Measurements from ENCODE around the gene KRT7. TPM values are rescaled to one million over a fixed set of nuclear protein-coding genes. Genes with fewer than 3 reads are reported as not detected.
"Not testable (repeated sequence)": the region's sequence is repeated elsewhere in the genome, so short reads cannot be mapped to it uniquely, and the experiment has no call there.

KRT7 gene
- total RNA-seq, 1 experiment from 2014 or later = 0.40 TPM

DNA sequence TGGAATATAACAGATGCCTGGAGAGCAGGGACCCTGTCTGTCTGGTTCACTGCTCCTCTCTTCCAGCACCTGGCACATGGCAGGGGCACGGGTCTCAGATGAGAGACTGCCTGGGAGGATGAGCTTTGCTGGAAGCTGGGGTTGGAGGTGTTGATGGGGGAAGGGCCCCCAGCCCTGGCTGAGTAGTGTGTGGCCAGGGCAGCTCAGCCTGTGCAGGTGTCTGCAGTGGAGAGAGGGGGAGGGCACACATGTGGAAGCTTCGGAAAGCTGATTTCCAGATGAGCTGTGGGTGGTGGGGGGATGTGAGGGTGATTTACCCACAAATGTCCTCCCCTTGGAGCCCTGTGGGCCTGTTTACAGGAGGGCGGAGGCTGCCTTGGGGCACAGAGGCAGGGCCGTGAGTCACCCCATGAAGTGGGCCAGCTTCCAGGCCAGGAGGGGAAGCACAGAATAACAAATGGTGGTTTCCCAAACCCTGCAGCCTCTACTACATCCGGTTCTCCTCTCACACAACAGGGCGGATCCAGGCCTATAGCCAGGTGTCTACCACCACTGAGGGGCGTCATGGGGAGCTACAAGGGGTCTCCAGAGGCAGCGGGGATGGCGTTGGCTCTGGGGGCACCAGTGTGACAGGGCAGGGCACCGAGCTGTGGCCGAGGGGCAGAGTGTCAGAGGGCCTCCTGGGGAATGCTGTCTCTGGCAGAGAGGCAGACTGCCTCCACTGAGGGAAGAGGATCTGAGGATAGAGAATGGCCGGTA lies 11.0 kb downstream of the KRT7 start:
- DNase-seq (ENCODE audit: low read depth) = peak; percentile 88

DNA sequence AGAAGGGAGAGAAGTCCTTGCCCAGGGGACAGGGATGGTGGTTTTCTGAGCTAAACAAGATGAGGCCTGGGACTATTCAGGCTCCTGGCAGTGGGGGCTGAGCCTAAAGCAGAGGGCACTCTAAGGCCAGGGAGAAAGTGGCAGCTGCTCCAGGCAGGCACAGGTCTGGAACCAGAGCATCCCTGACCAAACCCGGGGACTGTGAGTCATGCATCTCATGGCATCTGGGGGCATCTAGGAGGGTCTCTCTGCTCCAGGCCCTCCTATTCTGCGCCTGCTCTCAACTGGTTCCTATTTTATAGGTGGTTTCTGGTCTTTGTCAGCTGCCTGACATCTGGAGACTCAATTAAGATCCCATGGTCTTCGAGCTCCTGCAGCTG lies 11.6 kb downstream of the KRT7 start:
- DNase-seq (ENCODE audit: low read depth) = peak; percentile 64

GRCh38 chr12:52245259-52245961 lies 12.4 kb downstream of the KRT7 start:
- no peak for DNase-seq (ENCODE audit: low read depth)

DNA sequence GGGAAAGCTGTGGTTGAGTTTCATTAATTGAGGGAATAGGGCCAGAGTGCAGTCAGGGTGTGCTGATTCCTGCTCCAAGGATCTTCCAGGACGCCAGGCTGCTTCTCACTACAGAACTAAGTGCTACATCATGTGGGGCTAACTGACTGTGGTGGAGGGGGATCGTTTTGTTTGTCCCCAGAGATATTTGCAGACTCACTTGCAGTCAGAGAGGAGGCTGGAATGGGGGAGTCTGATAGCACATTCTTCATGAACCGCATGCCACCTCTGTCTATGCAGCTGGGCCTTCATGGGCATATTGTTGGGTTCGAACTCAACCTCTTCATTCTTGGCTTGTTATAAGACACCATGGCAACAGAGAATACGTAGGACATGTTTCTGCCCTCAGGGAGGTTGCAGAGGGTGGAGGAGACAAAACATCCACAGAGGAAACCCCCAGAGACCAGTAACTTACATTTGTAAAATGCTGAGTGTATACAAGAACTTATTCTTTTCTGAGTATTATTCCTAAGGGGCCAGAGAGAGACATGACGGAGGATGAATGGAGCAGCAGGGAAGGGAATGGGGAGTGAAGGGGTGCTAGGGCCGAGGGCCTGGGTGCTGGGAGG lies 13.0 kb downstream of the KRT7 start:
- DNase-seq (ENCODE audit: low read depth) = no peak

DNA sequence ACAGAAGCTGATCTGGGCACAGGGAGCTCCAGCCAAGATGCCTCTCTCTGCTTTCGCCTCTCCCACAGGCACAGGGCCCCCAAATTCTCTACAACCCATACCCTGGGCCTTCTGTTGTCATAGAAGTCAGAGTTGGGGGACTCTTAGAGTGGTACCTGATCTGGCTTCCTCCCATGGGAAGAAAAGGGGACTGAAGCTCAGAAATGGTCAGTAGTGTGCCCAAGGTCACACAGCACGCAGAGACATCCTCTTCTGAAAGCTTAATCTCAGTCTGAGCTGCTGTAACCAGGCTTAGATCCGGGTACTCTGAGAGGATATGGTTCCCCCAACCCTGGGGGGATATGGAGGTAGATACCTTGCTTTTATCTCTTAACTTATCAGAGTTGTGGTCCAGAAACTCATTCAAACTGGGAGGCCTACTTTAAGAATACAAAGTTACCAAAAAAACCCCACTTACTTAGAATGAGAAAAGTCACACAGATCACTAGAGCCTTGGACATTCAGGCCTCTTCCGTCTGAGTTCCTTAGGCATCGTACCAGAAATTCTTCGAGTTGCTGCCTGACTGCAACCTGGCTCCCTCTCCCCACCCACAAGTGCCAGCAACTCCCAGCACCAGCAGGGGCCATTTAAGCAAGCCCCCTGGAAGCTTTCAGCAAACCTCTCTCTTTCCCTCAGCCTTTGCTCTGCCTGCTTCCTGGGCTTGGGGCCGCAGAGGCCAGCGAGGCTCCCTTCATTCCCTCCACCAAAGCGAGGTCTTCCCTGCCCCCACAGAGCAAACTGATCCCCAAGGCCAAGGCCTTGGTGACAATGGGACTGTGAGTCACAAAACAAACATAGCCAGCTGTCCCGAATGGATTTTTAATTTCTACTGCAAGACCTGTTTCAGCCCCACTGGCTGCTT lies 13.9 kb downstream of the KRT7 start:
- DNase-seq (ENCODE audit: low read depth) = peak; percentile 32

DNA sequence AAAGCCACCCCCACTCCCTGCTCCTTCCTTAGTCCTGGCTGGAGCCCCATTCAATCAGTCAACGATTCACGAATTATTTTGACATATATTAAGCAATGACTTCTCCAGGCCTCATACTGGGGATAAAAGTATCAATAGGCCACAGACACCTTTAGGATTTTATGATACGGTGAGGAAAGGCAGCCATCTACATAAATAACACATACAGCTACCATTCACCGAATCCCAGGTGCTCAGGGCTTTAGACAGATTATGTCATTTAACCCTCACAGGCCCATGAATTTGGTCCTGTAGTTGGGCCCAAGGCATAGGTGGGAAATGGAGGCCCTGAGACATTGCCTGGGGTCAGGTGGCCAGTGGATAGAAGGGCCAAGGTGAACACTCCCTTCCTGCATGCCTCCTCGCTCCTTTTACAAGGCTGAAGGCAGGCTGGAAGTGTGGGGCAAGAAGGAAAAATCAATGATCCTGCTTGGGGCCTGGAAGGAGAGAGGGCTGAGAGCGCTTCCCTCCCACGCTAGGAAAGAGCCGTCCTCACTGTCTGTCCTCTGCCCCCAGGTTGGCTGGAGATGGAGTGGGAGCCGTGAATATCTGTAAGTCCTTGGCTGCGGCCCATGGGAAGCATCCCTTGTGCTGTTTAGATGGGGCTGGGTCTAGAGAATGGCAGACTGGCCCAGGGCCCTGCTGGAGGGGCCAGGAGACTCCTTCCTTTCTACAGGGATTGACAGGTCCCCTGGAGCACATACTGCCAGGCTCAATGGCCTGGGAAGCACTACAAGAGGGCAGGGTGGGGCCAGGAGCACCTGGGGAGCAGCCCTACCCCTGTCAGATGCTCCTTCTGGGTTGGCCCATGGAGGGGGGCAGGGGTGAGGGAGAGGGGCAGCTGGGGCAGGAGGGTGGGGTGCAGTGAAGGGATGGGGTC lies 14.8 kb downstream of the KRT7 start:
- DNase-seq (ENCODE audit: low read depth) = no peak

DNA sequence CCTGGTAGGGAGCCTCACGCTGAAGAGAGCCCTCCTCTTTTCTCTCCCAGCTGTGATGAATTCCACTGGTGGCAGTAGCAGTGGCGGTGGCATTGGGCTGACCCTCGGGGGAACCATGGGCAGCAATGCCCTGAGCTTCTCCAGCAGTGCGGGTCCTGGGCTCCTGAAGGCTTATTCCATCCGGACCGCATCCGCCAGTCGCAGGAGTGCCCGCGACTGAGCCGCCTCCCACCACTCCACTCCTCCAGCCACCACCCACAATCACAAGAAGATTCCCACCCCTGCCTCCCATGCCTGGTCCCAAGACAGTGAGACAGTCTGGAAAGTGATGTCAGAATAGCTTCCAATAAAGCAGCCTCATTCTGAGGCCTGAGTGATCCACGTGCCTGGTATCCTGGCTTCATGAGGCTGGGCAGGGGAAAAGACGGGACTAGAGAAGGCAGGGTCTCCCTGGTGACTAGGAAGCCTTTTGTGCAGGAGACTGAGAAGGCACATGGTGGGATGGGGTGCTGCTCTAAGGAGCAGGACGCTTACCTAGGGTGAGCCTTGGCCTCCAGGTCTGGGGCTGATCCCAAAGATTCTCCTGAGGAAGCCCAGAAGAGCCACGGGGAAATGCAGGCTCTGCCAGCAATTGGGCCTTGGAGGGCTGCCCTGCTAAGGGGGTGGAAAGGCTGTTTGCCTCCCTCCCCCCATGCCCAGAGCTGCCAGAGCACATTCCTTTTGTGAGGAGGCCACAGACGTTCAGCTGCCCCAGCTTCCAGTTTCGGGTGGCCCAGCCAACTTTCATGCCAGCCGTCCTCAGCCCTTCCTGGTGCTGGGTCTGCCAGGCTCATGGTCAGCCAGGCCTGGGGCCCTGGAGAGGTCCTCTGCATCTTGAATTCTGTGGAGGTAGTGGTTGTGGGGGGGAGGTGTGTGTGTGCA lies 15.8 kb downstream of the KRT7 start:
- no peak for DNase-seq (ENCODE audit: low read depth)

GRCh38 chr12:52249511-52250047 lies 16.5 kb downstream of the KRT7 start:
- DNase-seq (ENCODE audit: low read depth) = no peak

DNA sequence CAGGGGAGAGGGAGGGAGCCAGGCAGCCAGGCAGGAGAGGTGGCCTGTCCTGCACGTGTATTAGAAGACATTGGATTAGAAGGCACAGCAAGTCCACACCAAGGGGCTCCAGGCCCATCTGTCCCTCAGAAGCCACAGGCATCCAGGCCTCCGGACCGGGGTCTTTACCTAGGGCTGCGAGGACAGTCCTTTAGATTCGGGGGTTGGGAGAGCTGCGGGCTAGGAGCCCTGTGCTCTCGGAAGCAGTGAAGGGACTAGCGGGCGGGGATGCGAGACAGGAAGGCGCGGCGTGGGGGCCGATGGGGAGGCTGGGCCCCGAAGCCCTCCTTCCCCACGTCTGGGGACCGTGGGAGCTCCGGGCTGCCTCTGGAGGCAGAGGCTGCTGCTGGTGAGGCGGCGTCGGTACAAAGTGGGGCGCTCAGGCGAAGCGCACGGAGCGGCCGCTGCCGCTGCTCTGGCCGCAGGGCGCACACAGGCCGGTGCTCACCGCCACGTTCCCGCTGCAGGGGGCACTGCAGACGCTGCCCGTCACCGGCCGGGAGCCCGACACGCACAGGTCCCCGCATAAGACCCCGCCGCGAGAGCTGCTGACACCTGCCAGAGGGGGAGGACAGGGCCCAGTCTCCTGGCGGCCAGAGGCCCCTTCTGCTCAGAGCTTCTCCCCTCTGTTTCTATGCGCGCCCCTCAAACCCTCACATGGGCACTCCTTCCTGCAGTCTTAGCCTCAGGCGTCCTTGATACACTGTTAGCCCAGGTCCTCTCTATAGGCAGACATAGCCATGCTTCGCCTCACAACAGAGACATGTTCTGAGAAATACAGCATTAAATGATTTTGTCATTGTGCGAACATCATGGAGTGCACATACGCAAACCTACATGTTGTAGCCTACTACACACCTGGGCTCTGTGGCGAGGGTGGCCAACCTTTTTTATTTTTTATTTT lies 17.3 kb downstream of the KRT7 start:
- DNase-seq (ENCODE audit: low read depth) = no peak

DNA sequence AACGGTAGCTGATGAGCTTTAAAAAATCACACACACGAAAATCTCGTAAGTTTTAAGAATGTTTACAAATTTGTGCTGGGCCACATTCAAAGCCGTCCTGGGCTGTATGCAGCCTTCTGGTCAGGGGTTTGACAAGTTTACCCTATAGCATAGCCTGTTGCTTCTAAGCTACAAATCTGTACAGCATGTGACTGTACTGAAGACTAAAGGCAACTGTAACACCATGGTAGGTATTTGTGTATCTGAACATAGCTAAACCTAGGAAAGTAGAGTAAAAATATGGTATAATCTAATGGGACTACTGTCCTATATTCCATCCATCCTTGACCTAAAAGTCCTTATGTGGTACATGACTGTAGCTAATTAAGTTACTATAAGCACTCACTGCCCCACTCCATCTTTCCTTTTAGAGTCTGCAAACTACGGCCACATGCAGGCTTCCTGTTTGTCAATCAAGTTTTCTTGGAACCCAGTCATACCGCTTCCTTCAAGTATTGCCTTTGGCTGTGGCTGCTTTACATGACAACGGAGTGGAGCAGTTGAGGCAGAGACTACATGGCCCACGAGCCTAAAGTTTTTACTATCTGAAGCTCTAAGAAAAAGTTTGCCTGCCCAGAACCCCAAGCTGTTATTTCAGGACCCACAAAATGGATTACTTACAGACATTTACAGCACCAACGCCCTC lies 18.5 kb downstream of the KRT7 start:
- no peak for DNase-seq (ENCODE audit: low read depth)

DNA sequence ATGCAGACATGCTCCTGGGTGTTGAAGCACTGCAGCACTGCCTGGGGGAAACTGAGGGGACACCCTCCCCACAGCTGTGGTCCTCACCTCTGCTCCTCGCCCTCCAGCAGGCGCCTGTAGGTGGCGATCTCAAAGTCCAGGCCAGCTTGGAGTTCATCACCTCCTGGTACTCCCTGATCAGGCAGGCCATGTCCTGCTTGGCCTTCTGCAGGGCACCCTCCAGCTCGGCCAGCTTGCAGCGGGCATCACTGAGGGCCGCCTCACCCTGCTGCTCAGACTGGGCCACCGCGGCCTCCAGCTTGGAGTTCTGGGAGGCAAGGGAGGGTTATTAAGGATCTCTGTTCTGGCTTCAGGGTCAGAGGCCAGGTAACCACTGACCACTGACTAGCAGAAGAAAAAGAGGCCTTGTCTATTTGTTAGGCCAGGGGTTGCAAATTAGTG lies 19.2 kb downstream of the KRT7 start:
- not testable (repeated sequence) for DNase-seq (ENCODE audit: low read depth)

DNA sequence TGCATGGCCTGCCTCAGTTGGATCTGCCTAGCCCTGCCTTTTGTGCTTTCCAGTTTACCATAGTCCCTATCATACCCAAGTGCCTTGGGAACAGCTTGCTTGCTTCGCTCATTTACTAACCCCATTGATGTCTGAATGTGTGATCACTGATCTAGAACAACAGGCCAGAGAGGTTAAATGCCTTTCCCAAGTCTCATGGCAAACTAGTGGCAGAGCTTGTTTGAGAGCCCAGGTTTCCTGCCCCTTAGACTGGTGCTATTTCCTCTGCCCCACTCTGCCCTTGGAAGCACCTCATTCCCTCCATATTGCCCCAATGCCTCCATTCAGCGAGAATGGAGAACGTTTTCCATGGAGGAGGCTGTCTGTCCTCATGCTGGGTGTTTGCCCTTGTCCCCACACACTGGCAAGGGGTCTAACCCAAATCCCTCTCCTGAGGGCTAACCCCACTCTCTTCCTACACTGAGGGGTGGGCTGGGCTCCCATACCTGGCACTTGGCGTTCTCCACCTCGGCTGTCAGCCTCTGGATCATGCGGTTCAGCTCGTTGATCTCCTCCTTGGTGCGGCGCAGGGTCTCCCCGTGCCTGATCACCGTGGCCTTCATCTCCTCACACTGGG lies 19.8 kb downstream of the KRT7 start:
- no peak for DNase-seq (ENCODE audit: low read depth)

DNA sequence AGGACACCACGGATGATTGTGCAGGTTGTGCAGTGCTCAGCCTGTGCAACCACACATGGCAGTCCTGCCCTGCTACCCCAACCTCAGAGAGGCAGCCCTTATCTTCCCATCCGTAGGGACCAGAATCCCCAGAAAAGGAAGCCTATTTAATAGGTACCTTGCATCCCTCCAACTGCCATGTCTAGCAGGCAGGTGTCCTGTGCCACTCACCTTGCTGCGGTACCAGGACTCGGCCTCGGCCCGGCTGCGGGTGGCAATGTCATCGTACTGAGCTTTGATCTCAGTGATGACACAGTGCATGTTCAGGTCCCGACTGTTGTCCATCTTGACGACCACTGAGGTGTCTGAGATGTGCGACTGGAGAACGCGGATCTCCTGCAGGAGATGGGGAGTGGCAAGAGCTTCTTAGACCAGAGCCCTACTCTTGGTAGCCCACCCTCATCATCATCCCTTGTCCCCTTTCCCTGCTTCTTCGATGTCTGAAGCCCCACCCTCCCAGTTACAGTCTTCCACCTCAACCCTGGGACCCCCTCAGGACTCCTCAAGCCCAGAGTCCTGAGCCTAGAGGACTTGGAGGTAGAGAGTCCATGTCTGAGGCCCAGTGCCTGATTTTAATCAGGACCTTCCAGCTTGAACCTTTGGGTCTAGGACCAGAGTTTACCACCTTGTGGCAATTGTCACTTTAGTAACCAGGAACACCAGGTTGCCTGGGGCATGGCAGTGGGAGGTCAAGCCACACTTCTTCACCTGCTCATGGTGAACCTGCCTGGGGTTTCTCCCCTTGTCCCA lies 20.5 kb downstream of the KRT7 start:
- no peak for DNase-seq (ENCODE audit: low read depth)

DNA sequence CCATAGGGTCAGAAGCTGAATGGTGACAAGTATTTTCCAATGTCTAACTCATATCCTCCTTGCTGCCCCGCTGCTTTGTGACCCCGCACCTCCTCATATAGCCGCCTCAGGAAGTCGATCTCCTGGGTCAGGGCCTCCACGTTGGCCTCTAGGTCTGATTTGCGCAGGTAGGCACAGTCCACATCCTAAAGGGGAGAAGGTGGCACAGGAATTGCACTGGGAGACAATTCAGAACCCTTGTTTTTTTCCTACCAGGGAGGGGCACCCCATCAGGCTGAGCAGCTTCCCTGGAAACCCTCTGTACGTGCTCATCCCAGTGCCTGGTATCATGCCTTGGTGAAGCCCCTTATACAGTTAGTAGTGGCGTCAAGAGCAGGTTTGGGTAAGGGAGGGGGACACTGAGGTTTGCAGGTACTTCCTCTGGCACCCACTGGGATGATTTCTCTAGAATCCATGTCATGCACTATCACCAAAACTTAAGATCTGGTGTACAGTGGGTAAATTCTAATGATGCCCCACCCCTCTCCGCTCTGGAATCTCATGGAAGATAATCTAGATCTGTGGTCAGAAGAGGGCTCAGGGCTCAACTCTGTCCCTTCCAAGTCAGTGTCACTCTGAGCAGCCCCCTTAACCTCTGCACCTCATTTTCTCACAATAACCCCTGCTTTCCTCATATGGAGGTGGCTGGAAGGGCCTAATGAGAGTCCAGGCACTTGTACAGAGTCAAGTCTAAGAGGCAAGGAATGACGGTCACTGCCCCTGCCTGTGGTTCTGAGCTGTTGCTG lies 21.3 kb downstream of the KRT7 start:
- DNase-seq (ENCODE audit: low read depth) = no peak

Data from LHCN-M2 (cell line).